ENCODE measurements around the gene WDR82.

- TF ChIP-seq CTCF (conservative IDR thresholded peaks at IDR 0.05 in 1 of 2, IDR thresholded peaks at IDR 0.05 in 1 of 2; ENCODE audit: low read depth in 1 of 2, low read length in 2 of 2) (no peak), EZH2 (IDR thresholded peaks at IDR 0.05; ENCODE audit: low read length, missing control alignments) (no peak)
Measured at GRCh38 chr3:52217409-52217805, 61.0 kb downstream of the WDR82 start.

All from fibroblast of lung (primary cell).